Measurements from ENCODE around the gene NOLC1. TPM values are rescaled to one million over a fixed set of nuclear protein-coding genes. Genes with fewer than 3 reads are reported as not detected.
A peak's percentile ranks its signal among the peaks of the same experiment; 100 is the strongest.

NOLC1 gene
- total and polyA plus RNA-seq, 2 of the 13 experiments (the other 11 are each of a cell fraction or from before 2014, with no cell fraction given): 50.6 to 81.0 TPM

- intact Hi-C loops (cut with micrococcal nuclease; ENCODE audit: unreplicated experiment) (no loop called here), in situ Hi-C loops (cut with HindIII; ENCODE audit: extremely low pct_ligation_motif_present, low pct_unique_long_range_greater_than_20kb) (no loop called here)
- FAIRE-seq: peak; percentile 60
- H3K27ac ChIP-seq (ENCODE audit: extremely low read length, insufficient read depth, low read length): peak overlapping the region; percentile 87
- POLR2A ChIA-PET: interaction anchor here (0.7 to 3.3 kb wide), 15 partner anchors 7 to 528 kb away, joined by 3 to 11 read pairs (median 5); partner anchors contain the start of gene GBF1
- peak overlapping the region; percentile 76 for H3K4me2 ChIP-seq (ENCODE audit: low read depth, low read length)
- peak overlapping the region; percentile 91 for H3K9ac ChIP-seq (ENCODE audit: insufficient read depth, low read depth, low read length)
- peaks cover 35% of the 10 kb centered on the region for H3K4me1 ChIP-seq (ENCODE audit: insufficient read depth, low read length)
- WGBS (ENCODE audit: low lambda C conversion rate): 59% methylated on average over 3 of the region's 3 CpGs
- H3K9me3 ChIP-seq (ENCODE audit: low read length): no peaks in the 10 kb centered on the region
- TF ChIP-seq REXO4 (CRISPR knock-in tag; IDR thresholded peaks at IDR 0.05; ENCODE audit: borderline replicate concordance) (no peak), IRF9 (CRISPR knock-in tag; IDR thresholded peaks at IDR 0.05; ENCODE audit: borderline replicate concordance) (no peak), SAP130 (CRISPR knock-in tag; IDR thresholded peaks at IDR 0.05; ENCODE audit: low read depth) (no peak), ETV6 (CRISPR knock-in tag; conservative IDR thresholded peaks at IDR 0.05) (no peak), POLR2A (IDR thresholded peaks at IDR 0.05; ENCODE audit: insufficient read depth in 1 of 2, low read depth in 2 of 2, low read length in 2 of 2) (peak in 1 of 2 experiments; percentile 16; a peak in 1 of 4 replicates), ZNF770 (CRISPR knock-in tag; IDR thresholded peaks at IDR 0.05) (peak; percentile 76)
- TF ChIP-seq, protein P1, sequence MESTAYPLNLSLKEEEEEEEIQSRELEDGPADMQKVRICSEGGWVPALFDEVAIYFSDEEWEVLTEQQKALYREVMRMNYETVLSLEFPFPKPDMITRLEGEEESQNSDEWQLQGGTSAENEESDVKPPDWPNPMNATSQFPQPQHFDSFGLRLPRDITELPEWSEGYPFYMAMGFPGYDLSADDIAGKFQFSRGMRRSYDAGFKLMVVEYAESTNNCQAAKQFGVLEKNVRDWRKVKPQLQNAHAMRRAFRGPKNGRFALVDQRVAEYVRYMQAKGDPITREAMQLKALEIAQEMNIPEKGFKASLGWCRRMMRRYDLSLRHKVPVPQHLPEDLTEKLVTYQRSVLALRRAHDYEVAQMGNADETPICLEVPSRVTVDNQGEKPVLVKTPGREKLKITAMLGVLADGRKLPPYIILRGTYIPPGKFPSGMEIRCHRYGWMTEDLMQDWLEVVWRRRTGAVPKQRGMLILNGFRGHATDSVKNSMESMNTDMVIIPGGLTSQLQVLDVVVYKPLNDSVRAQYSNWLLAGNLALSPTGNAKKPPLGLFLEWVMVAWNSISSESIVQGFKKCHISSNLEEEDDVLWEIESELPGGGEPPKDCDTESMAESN (CRISPR knock-in tag; conservative IDR thresholded peaks at IDR 0.05): peak; percentile 7; the same call in 1 of the 2 replicates
- H2AFZ ChIP-seq (ENCODE audit: low read length): no peak overlapping the region
- ATAC-seq: peak; percentile 20
- peaks cover 11% of the 10 kb centered on the region for H4K20me1 ChIP-seq (ENCODE audit: insufficient read depth, low read length)
- peaks cover 23 to 54% of the 10 kb centered on the region in 2 experiments for H3K36me3 ChIP-seq (replicated peaks in 1 of 2; ENCODE audit: control insufficient read depth in 1 of 2, insufficient read depth in 2 of 2, low read length in 2 of 2)
- DNase-seq (ENCODE audit: low spot score): peak; percentile 65
- CTCF ChIA-PET (ENCODE audit: low intra/inter-chr PET ratio, low total read pairs): no interaction called here
- H3K4me3 ChIP-seq (replicated peaks in 1 of 3; ENCODE audit: insufficient read depth in 1 of 3, low read depth in 2 of 3, low read length in 3 of 3): peak overlapping the region in 2 of 3 experiments; percentile 25 to 97; a peak in 3 of 6 replicates
- BruUV-seq (replicated peaks): TSS peak; percentile 86
- no peaks in the 10 kb centered on the region; a peak in 1 of 5 replicates for H3K27me3 ChIP-seq (ENCODE audit: control insufficient read depth in 1 of 2, insufficient read depth in 2 of 2, low read length in 2 of 2)
- H3K79me2 ChIP-seq (ENCODE audit: insufficient read depth, low read length): peaks cover 36% of the 10 kb centered on the region
Measured at GRCh38 chr10:102150970-102151773, 1.0 kb upstream of the NOLC1 start.

All from HepG2 (cell line).